Liver (tissue), 3 donors: ENCODE results near the gene POLR3C.

Experiments used
- ATF3 ChIP-seq: IDR thresholded peaks from 2 replicates; pipeline ENCODE4 v1.6.1; 2016; ENCODE audit warnings: antibody characterized with exemption
- CTCF ChIP-seq: fragments of 150-350 bp; IDR thresholded peaks from 2 replicates; pipeline ENCODE4 v1.5.1; 2017; ENCODE audit warnings: improper control_type of control experiment, low read depth, low read length; ENCODE audit not compliant: missing input control
- FOXA2 ChIP-seq: IDR thresholded peaks from 2 replicates; pipeline ENCODE4 v1.6.1; 2016; ENCODE audit warnings: antibody characterized with exemption
- JUND ChIP-seq, 2 donors: IDR thresholded peaks; 2 replicates each; pipeline ENCODE4 v1.6.1; 2016; ENCODE audit warnings: antibody characterized with exemption in 2 of 2
- MAX ChIP-seq: IDR thresholded peaks from 2 replicates; pipeline ENCODE4 v1.6.1; 2016; ENCODE audit warnings: antibody characterized with exemption
- NR2F2 ChIP-seq: IDR thresholded peaks from 2 replicates; pipeline ENCODE4 v1.6.1; 2016; ENCODE audit warnings: antibody characterized with exemption
- RAD21 ChIP-seq, 2 donors: IDR thresholded peaks; 2 replicates each; pipeline ENCODE4 v1.6.1; 2016; ENCODE audit warnings: antibody characterized with exemption in 2 of 2, mild to moderate bottlenecking in 2 of 2
- REST ChIP-seq: IDR thresholded peaks from 2 replicates; pipeline ENCODE4 v1.6.1; 2016; ENCODE audit warnings: antibody characterized with exemption, mild to moderate bottlenecking
- YY1 ChIP-seq: IDR thresholded peaks from 2 replicates; pipeline ENCODE4 v1.6.1; 2016; ENCODE audit warnings: antibody characterized with exemption, mild to moderate bottlenecking
- donor health status: healthy.
- donor health status: healthy.

- no peak for TF ChIP-seq CTCF
- TF ChIP-seq RAD21 (IDR thresholded peaks at IDR 0.05) = no peak
- TF ChIP-seq JUND (IDR thresholded peaks at IDR 0.05) = no peak
- no peak for TF ChIP-seq NR2F2
- TF ChIP-seq MAX = no peak
- TF ChIP-seq YY1 = no peak
- TF ChIP-seq FOXA2 = no peak
- no peak for TF ChIP-seq ATF3
- TF ChIP-seq REST = no peak
Measured at GRCh38 chr1:145778146-145778540, 45.9 kb upstream of the POLR3C start.
